GM23338 (cell line): ENCODE data around the gene TRIM37. TPM values are rescaled to one million over a fixed set of nuclear protein-coding genes. Genes with fewer than 3 reads are reported as not detected.

Experiments used
- ATAC-seq: fragments of 200-7000 bp; cut with Tn5 transposase; 3 replicates; pipeline ENCODE4 v1.9.1; 2020
- DNase-seq: peaks from one replicate; pipeline ENCODE4 v3.0.0-alpha.2; 2015; ENCODE audit warnings: low spot score
- H2AFZ ChIP-seq: fragments of 200-600 bp; sonication (generic); 2 replicates; pipeline ENCODE4 v1.8.0; 2016; ENCODE audit warnings: antibody characterized with exemption, mild to moderate bottlenecking, moderate library complexity
- H3F3A ChIP-seq: fragments of 200-600 bp; sonication (generic); replicated peaks from 2 replicates; pipeline ENCODE4 v1.8.0; 2017; ENCODE audit warnings: antibody characterized with exemption, mixed run types, low read depth
- H3K27ac ChIP-seq: fragments of 200-600 bp; sonication (generic); 2 replicates; pipeline ENCODE4 v1.6.1; 2016; ENCODE audit warnings: low read depth
- H3K27me3 ChIP-seq: fragments of 200-600 bp; sonication (generic); 2 replicates; pipeline ENCODE4 v1.8.0; 2016; ENCODE audit warnings: mild to moderate bottlenecking, mixed run types, moderate library complexity; ENCODE audit not compliant: insufficient read depth
- H3K36me3 ChIP-seq: fragments of 200-600 bp; sonication (generic); 2 replicates; pipeline ENCODE4 v1.8.0; 2016; ENCODE audit warnings: mild to moderate bottlenecking; ENCODE audit not compliant: insufficient read depth
- H3K4me1 ChIP-seq: fragments of 200-600 bp; sonication (generic); 2 replicates; pipeline ENCODE4 v1.8.0; 2016; ENCODE audit warnings: mild to moderate bottlenecking, moderate library complexity; ENCODE audit not compliant: insufficient read depth
- H3K4me2 ChIP-seq: fragments of 200-600 bp; sonication (generic); 2 replicates; pipeline ENCODE4 v1.7.1; 2017; ENCODE audit warnings: mixed run types
- H3K4me3 ChIP-seq: fragments of 200-600 bp; sonication (generic); 2 replicates; pipeline ENCODE4 v1.6.1; 2016; ENCODE audit warnings: mixed run types
- H3K79me2 ChIP-seq: fragments of 200-600 bp; sonication (generic); replicated peaks from 2 replicates; pipeline ENCODE4 v1.8.0; 2017; ENCODE audit warnings: mild to moderate bottlenecking; ENCODE audit not compliant: insufficient read depth
- H3K9me2 ChIP-seq: fragments of 200-600 bp; sonication (generic); 2 replicates; pipeline ENCODE4 v1.8.0; 2017; ENCODE audit not compliant: insufficient read depth
- H4K20me1 ChIP-seq: fragments of 200-600 bp; sonication (generic); replicated peaks from 2 replicates; pipeline ENCODE4 v1.8.0; 2017; ENCODE audit warnings: mild to moderate bottlenecking; ENCODE audit not compliant: insufficient read depth
- H3K27ac Mint-ChIP-seq: 2 replicates; pipeline ENCODE4 v1.8.0; 2020; ENCODE audit warnings: inconsistent platforms, mild to moderate bottlenecking, moderate library complexity, mixed read lengths
- H3K27me3 Mint-ChIP-seq: 3 replicates; pipeline ENCODE4 v1.8.0; 2022; ENCODE audit warnings: low read depth, mild to moderate bottlenecking, moderate library complexity, mixed read lengths, inconsistent platforms; ENCODE audit not compliant: insufficient read depth, poor library complexity
- H3K36me3 Mint-ChIP-seq: 3 replicates; pipeline ENCODE4 v1.8.0; 2021; ENCODE audit warnings: low read depth, mild to moderate bottlenecking, inconsistent platforms, moderate library complexity, mixed read lengths
- H3K4me1 Mint-ChIP-seq: 3 replicates; pipeline ENCODE4 v1.8.0; 2020; ENCODE audit warnings: mild to moderate bottlenecking, inconsistent platforms, mixed read lengths
- H3K4me3 Mint-ChIP-seq: 3 replicates; pipeline ENCODE4 v1.8.0; 2021; ENCODE audit warnings: moderate library complexity, mild to moderate bottlenecking, inconsistent platforms, mixed read lengths
- H3K9me3 Mint-ChIP-seq: 3 replicates; pipeline ENCODE4 v1.8.0; 2020; ENCODE audit warnings: moderate library complexity, mild to moderate bottlenecking, inconsistent platforms, mixed read lengths
- CREB1 ChIP-seq: fragments of 250-450 bp; sonication (Bioruptor Pico); IDR thresholded peaks from 2 replicates; pipeline ENCODE4 v1.5.0; 2020; ENCODE audit warnings: low read depth, mild to moderate bottlenecking, moderate library complexity
- NANOG ChIP-seq: IDR thresholded peaks from 2 replicates; pipeline ENCODE4 v1.6.1; 2016; ENCODE audit warnings: antibody characterized with exemption, borderline replicate concordance
- REST ChIP-seq: IDR thresholded peaks from one replicate; pipeline ENCODE4 v1.6.1; 2018; ENCODE audit warnings: antibody characterized with exemption; ENCODE audit not compliant: unreplicated experiment
- ZNF114 ChIP-seq: fragments of 250-450 bp; sonication (Bioruptor Pico); IDR thresholded peaks from 2 replicates; pipeline ENCODE4 v1.5.0; 2020; ENCODE audit warnings: mild to moderate bottlenecking, moderate library complexity
- ZNF462 ChIP-seq: fragments of 250-450 bp; sonication (Bioruptor Pico); IDR thresholded peaks from 2 replicates; pipeline ENCODE4 v1.5.0; 2020; ENCODE audit warnings: mild to moderate bottlenecking, moderate library complexity
- polyA plus RNA-seq: library from polyadenylated mRNA; unstranded; fragments of >200 nt; fragmentation: Nextera tagmentation; extraction: Ambion mirVana; gene quantifications from 2 replicates; pipeline ENCODE4 v1.2.1, GENCODE V29; 2016
- total RNA-seq: library from RNA; depleted of rRNA; stranded (reverse); fragments of >200 nt; shearing (Covaris generic); gene quantifications from 2 replicates; pipeline ENCODE4 v1.2.3, GENCODE V29; 2014

The TRIM37 gene
- total and polyA plus RNA-seq, 2 experiments from 2014 or later = 61.1 to 71.2 TPM

DNA sequence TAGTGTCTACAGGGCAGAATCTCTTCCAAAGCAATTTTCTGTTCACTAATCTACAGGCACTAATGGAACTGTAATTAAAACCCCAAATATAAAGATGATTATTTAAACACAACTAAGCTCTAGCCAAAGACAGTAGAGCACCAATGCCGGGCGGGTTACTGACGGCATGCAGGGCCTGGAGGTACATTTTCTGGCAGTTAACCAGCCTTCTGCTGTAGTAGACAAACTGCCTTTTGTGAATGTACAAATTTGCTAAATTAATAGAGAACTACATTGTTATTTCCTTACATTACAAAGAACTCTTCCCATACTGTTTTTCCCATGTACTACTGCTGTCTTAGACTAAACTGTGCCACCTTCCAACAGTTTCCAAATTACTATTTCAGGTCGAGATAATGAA lies 107.8 kb downstream of the TRIM37 start:
- peaks cover 3% of the 10 kb centered on the region; the same call in 2 of the 3 replicates for H3K4me1 Mint-ChIP-seq
- H4K20me1 ChIP-seq = 0 out of 2 replicates have a peak, but pooled peaks cover 3% of the 10 kb centered on the region
- no peak for DNase-seq
- no peak overlapping the region for H3K27ac Mint-ChIP-seq
- no peaks in the 10 kb centered on the region for H3K9me2 ChIP-seq
- no peak for ATAC-seq
- H3F3A ChIP-seq = no peaks in the 10 kb centered on the region
- peaks cover 10% of the 10 kb centered on the region; the same call in 1 of the 2 replicates for H3K36me3 ChIP-seq
- no peak overlapping the region for H3K4me3 Mint-ChIP-seq
- H2AFZ ChIP-seq = no peak overlapping the region
- no peaks in the 10 kb centered on the region for H3K4me1 ChIP-seq
- TF ChIP-seq REST (no peak), ZNF114 (CRISPR knock-in tag) (no peak)
- H3K9me3 Mint-ChIP-seq = no peaks in the 10 kb centered on the region
- H3K4me2 ChIP-seq = no peak overlapping the region
- H3K4me3 ChIP-seq = no peak overlapping the region
- H3K36me3 Mint-ChIP-seq = peaks cover 35% of the 10 kb centered on the region; the same call in 2 of the 3 replicates
- peaks cover under 1% of the 10 kb centered on the region for H3K27me3 Mint-ChIP-seq
- no peak overlapping the region for H3K27ac ChIP-seq
- no peaks in the 10 kb centered on the region for H3K79me2 ChIP-seq
- H3K27me3 ChIP-seq = no peaks in the 10 kb centered on the region

GRCh38 chr17:58997756-58998553 lies 108.7 kb downstream of the TRIM37 start:
- H3K4me3 Mint-ChIP-seq = no peak overlapping the region
- H3K9me3 Mint-ChIP-seq = no peaks in the 10 kb centered on the region
- H3K9me2 ChIP-seq = no peaks in the 10 kb centered on the region
- H3K4me2 ChIP-seq = no peak overlapping the region
- H4K20me1 ChIP-seq = 0 out of 2 replicates have a peak, but pooled peaks cover 3% of the 10 kb centered on the region
- no peaks in the 10 kb centered on the region for H3K27me3 ChIP-seq
- H3K79me2 ChIP-seq = no peaks in the 10 kb centered on the region
- peaks cover 10% of the 10 kb centered on the region; the same call in 1 of the 2 replicates for H3K36me3 ChIP-seq
- peaks cover 10% of the 10 kb centered on the region; the same call in 2 of the 3 replicates for H3K4me1 Mint-ChIP-seq
- H3K36me3 Mint-ChIP-seq = peaks cover 35% of the 10 kb centered on the region; the same call in 2 of the 3 replicates
- H3K27me3 Mint-ChIP-seq = no peaks in the 10 kb centered on the region
- ATAC-seq = no peak
- no peaks in the 10 kb centered on the region for H3F3A ChIP-seq
- TF ChIP-seq CREB1 (CRISPR knock-in tag) = no peak
- no peak overlapping the region for H3K27ac Mint-ChIP-seq
- no peak overlapping the region for H2AFZ ChIP-seq
- no peaks in the 10 kb centered on the region for H3K4me1 ChIP-seq
- no peak for DNase-seq
- no peak overlapping the region for H3K27ac ChIP-seq
- no peak overlapping the region for H3K4me3 ChIP-seq

GRCh38 chr17:58996968-58997367 lies 109.7 kb downstream of the TRIM37 start:
- H3K4me1 Mint-ChIP-seq = peaks cover 14% of the 10 kb centered on the region; the same call in 2 of the 3 replicates
- Histone ChIP-seq H4K20me1 (0 out of 2 replicates have a peak, but pooled peaks cover 3% of the 10 kb centered on the region), H3K36me3 (peaks cover 10% of the 10 kb centered on the region; the same call in 1 of the 2 replicates), H3K27me3 (no peaks in the 10 kb centered on the region), H2AFZ (no peak overlapping the region), H3K27ac (no peak overlapping the region), H3K4me1 (no peaks in the 10 kb centered on the region), H3K9me2 (no peaks in the 10 kb centered on the region), H3K79me2 (no peaks in the 10 kb centered on the region), H3K4me2 (no peak overlapping the region), H3K4me3 (no peak overlapping the region), H3F3A (no peaks in the 10 kb centered on the region)
- no peak overlapping the region for H3K27ac Mint-ChIP-seq
- no peak overlapping the region for H3K4me3 Mint-ChIP-seq
- H3K27me3 Mint-ChIP-seq = no peaks in the 10 kb centered on the region
- peaks cover 35% of the 10 kb centered on the region; the same call in 2 of the 3 replicates for H3K36me3 Mint-ChIP-seq
- H3K9me3 Mint-ChIP-seq = no peaks in the 10 kb centered on the region
- DNase-seq = no peak
- ATAC-seq = no peak
- TF ChIP-seq NANOG (no peak), ZNF462 (CRISPR knock-in tag) (no peak)
